Mucosa of stomach (tissue), 1 donor: ENCODE measurements around the gene F10.

Experiments used
- H3K27me3 ChIP-seq: one replicate; pipeline ENCODE4 v1.7.0; 2013; ENCODE audit warnings: mild to moderate bottlenecking, low read length; ENCODE audit not compliant: control insufficient read depth, insufficient read depth
- H3K36me3 ChIP-seq: one replicate; pipeline ENCODE4 v1.7.0; 2013; ENCODE audit warnings: low read length; ENCODE audit not compliant: control insufficient read depth, insufficient read depth
- H3K4me1 ChIP-seq: one replicate; pipeline ENCODE4 v1.7.0; 2013; ENCODE audit warnings: mild to moderate bottlenecking, low read length; ENCODE audit not compliant: control insufficient read depth, insufficient read depth
- H3K4me3 ChIP-seq: one replicate; pipeline ENCODE4 v1.7.0; 2013; ENCODE audit warnings: low read length
- H3K9ac ChIP-seq: one replicate; pipeline ENCODE4 v1.7.0; 2013; ENCODE audit warnings: mild to moderate bottlenecking, low read length, moderate library complexity
- H3K9me3 ChIP-seq: one replicate; pipeline ENCODE4 v1.7.0; 2013; ENCODE audit warnings: mild to moderate bottlenecking, low read length, moderate library complexity; ENCODE audit not compliant: control insufficient read depth
- donor health status: Pancreatic carcinoma.

F10 gene

GRCh38 chr13:113170511-113170910, 47.9 kb downstream of the F10 start:
- H3K36me3 ChIP-seq = no peaks in the 10 kb centered on the region
- no peaks in the 10 kb centered on the region for H3K27me3 ChIP-seq
- H3K9ac ChIP-seq = no peak overlapping the region
- H3K4me3 ChIP-seq = no peak overlapping the region
- H3K4me1 ChIP-seq = peaks cover 30% of the 10 kb centered on the region
- no peaks in the 10 kb centered on the region for H3K9me3 ChIP-seq

GRCh38 chr13:113171250-113172125, 48.9 kb downstream of the F10 start:
- Histone ChIP-seq H3K27me3 (no peaks in the 10 kb centered on the region), H3K36me3 (no peaks in the 10 kb centered on the region), H3K4me3 (no peak overlapping the region), H3K4me1 (peaks cover 30% of the 10 kb centered on the region), H3K9ac (no peak overlapping the region), H3K9me3 (no peaks in the 10 kb centered on the region)

GRCh38 chr13:113172419-113172926, 49.9 kb downstream of the F10 start:
- H3K9me3 ChIP-seq = no peaks in the 10 kb centered on the region
- no peaks in the 10 kb centered on the region for H3K27me3 ChIP-seq
- no peak overlapping the region for H3K9ac ChIP-seq
- H3K4me1 ChIP-seq = peaks cover 30% of the 10 kb centered on the region
- no peaks in the 10 kb centered on the region for H3K36me3 ChIP-seq
- no peak overlapping the region for H3K4me3 ChIP-seq

GRCh38 chr13:113176280-113176679, 53.7 kb downstream of the F10 start:
- Histone ChIP-seq H3K9me3 (no peaks in the 10 kb centered on the region), H3K27me3 (no peaks in the 10 kb centered on the region), H3K9ac (no peak overlapping the region), H3K4me3 (no peak overlapping the region), H3K4me1 (peaks cover 20% of the 10 kb centered on the region), H3K36me3 (peaks cover 12% of the 10 kb centered on the region)

- peaks cover 14% of the 10 kb centered on the region for H3K4me1 ChIP-seq
- H3K36me3 ChIP-seq = peaks cover 12% of the 10 kb centered on the region
- no peaks in the 10 kb centered on the region for H3K27me3 ChIP-seq
- no peak overlapping the region for H3K9ac ChIP-seq
- no peak overlapping the region for H3K4me3 ChIP-seq
- H3K9me3 ChIP-seq = no peaks in the 10 kb centered on the region
These were observed 54.2 kb downstream of the F10 start for GRCh38 chr13:113176822-113177221.

- no peaks in the 10 kb centered on the region for H3K27me3 ChIP-seq
- H3K4me1 ChIP-seq = no peaks in the 10 kb centered on the region
- H3K9me3 ChIP-seq = no peaks in the 10 kb centered on the region
- H3K4me3 ChIP-seq = no peak overlapping the region
- H3K9ac ChIP-seq = no peak overlapping the region
- H3K36me3 ChIP-seq = peaks cover 12% of the 10 kb centered on the region
These were observed 55.7 kb downstream of the F10 start for GRCh38 chr13:113178070-113178895.

GRCh38 chr13:113178896-113179167, 56.2 kb downstream of the F10 start:
- H3K36me3 ChIP-seq = peaks cover 15% of the 10 kb centered on the region
- no peak overlapping the region for H3K4me3 ChIP-seq

GRCh38 chr13:113179374-113180230, 57.0 kb downstream of the F10 start:
- no peaks in the 10 kb centered on the region for H3K27me3 ChIP-seq
- H3K9ac ChIP-seq = no peak overlapping the region
- H3K9me3 ChIP-seq = no peaks in the 10 kb centered on the region
- H3K4me3 ChIP-seq = no peak overlapping the region
- H3K36me3 ChIP-seq = peaks cover 15% of the 10 kb centered on the region
- H3K4me1 ChIP-seq = no peaks in the 10 kb centered on the region

More at GRCh38 chr13:113178896-113179167, 56.2 kb downstream of the F10 start:
- Histone ChIP-seq H3K27me3 (no peaks in the 10 kb centered on the region), H3K9me3 (no peaks in the 10 kb centered on the region), H3K9ac (no peak overlapping the region), H3K4me1 (no peaks in the 10 kb centered on the region)

GRCh38 chr13:113182046-113182445, 59.4 kb downstream of the F10 start:
- H3K9me3 ChIP-seq = no peaks in the 10 kb centered on the region
- H3K27me3 ChIP-seq = no peaks in the 10 kb centered on the region
- no peak overlapping the region for H3K4me3 ChIP-seq
- peaks cover under 1% of the 10 kb centered on the region for H3K4me1 ChIP-seq
- peaks cover 15% of the 10 kb centered on the region for H3K36me3 ChIP-seq
- H3K9ac ChIP-seq = no peak overlapping the region

- Histone ChIP-seq H3K36me3 (peaks cover 7% of the 10 kb centered on the region), H3K4me1 (peaks cover 4% of the 10 kb centered on the region), H3K9ac (no peak overlapping the region), H3K4me3 (no peak overlapping the region), H3K9me3 (no peaks in the 10 kb centered on the region), H3K27me3 (no peaks in the 10 kb centered on the region)
These were observed 61.0 kb downstream of the F10 start for GRCh38 chr13:113183450-113184129.
